WTC11 (cell line): ENCODE results near the gene SUN2.

Experiments
- CBFB ChIP-seq: sonication (generic); formaldehyde crosslinking; IDR thresholded peaks from 2 replicates; pipeline ENCODE4 v1.8.1; 2022; ENCODE audit warnings: mild to moderate bottlenecking, low read depth, missing genetic modification reagents
- FOXJ3 ChIP-seq: sonication (generic); formaldehyde crosslinking; IDR thresholded peaks from 2 replicates; pipeline ENCODE4 v1.9.0; 2021; ENCODE audit warnings: missing genetic modification reagents, mild to moderate bottlenecking, borderline replicate concordance
- FOXP1 ChIP-seq: sonication (generic); formaldehyde crosslinking; IDR thresholded peaks from 2 replicates; pipeline ENCODE4 v1.8.0; 2022; ENCODE audit warnings: missing genetic modification reagents, mild to moderate bottlenecking, moderate library complexity, borderline replicate concordance
- GABPB1 ChIP-seq: sonication (generic); formaldehyde crosslinking; IDR thresholded peaks from 2 replicates; pipeline ENCODE4 v1.8.1; 2023; ENCODE audit warnings: mild to moderate bottlenecking, missing genetic modification reagents
- GTF2I ChIP-seq: fragments of 250-450 bp; sonication (Bioruptor Pico); conservative IDR thresholded peaks from 2 replicates; pipeline ENCODE4 v1.4.0; 2021; ENCODE audit warnings: mild to moderate bottlenecking
- SP1 ChIP-seq: sonication (generic); formaldehyde crosslinking; conservative IDR thresholded peaks from 2 replicates; pipeline ENCODE4 v1.8.1; 2022; ENCODE audit warnings: missing genetic modification reagents
- TF ChIP-seq, protein P1 (sequence below): fragments of 200-600 bp; IDR thresholded peaks from 2 replicates; pipeline ENCODE4 v1.8.0; 2022; ENCODE audit warnings: antibody characterized with exemption
- TF ChIP-seq, protein P2 (sequence below): sonication (generic); formaldehyde crosslinking; IDR thresholded peaks from 2 replicates; pipeline ENCODE4 v1.8.0; 2022; ENCODE audit warnings: mild to moderate bottlenecking, missing genetic modification reagents
- TF ChIP-seq, protein P3 (sequence below): sonication (generic); formaldehyde crosslinking; IDR thresholded peaks from 2 replicates; pipeline ENCODE4 v1.8.1; 2023; ENCODE audit warnings: mild to moderate bottlenecking, missing genetic modification reagents, moderate library complexity

DNA sequence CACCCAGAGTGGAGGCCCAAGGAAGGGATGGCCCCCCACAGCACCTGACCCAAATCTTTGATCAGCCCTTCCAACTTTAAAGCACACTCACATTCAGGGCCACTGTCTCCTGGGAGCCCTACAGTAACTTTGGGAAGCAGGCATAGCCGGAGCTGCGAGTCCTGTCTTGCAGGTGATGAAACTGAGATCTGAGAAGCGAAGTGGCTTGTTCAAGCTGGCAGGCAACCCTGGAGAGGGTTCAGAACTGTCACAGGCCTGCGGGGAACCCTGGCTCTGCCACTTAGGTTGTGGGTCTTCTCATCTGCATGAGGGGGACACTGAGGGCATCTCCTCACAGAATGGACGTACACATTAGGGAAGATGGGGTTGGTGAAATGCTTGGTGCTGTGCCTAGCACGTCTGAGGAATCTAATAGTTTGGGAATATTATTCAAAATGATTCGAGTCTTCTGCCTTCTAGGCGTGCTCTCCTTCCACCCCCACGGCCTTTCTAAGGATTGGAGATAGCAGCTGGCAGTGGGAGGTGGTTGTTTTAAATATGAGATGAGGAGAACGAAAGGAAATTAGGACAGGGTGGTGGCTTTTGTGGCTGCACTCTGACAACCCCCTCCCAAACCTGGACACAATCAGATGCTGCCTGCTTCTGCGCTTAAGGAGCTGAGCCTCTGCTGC lies 18.8 kb upstream of the SUN2 start:
- TF ChIP-seq, protein P1, sequence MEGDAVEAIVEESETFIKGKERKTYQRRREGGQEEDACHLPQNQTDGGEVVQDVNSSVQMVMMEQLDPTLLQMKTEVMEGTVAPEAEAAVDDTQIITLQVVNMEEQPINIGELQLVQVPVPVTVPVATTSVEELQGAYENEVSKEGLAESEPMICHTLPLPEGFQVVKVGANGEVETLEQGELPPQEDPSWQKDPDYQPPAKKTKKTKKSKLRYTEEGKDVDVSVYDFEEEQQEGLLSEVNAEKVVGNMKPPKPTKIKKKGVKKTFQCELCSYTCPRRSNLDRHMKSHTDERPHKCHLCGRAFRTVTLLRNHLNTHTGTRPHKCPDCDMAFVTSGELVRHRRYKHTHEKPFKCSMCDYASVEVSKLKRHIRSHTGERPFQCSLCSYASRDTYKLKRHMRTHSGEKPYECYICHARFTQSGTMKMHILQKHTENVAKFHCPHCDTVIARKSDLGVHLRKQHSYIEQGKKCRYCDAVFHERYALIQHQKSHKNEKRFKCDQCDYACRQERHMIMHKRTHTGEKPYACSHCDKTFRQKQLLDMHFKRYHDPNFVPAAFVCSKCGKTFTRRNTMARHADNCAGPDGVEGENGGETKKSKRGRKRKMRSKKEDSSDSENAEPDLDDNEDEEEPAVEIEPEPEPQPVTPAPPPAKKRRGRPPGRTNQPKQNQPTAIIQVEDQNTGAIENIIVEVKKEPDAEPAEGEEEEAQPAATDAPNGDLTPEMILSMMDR = no peak
- no peak for TF ChIP-seq SP1 (CRISPR knock-in tag)
- no peak for TF ChIP-seq GTF2I (CRISPR knock-in tag)
- TF ChIP-seq GABPB1 (CRISPR knock-in tag) = no peak
- no peak for TF ChIP-seq FOXJ3 (CRISPR knock-in tag)
- no peak for TF ChIP-seq CBFB (CRISPR knock-in tag)
- TF ChIP-seq, protein P2, sequence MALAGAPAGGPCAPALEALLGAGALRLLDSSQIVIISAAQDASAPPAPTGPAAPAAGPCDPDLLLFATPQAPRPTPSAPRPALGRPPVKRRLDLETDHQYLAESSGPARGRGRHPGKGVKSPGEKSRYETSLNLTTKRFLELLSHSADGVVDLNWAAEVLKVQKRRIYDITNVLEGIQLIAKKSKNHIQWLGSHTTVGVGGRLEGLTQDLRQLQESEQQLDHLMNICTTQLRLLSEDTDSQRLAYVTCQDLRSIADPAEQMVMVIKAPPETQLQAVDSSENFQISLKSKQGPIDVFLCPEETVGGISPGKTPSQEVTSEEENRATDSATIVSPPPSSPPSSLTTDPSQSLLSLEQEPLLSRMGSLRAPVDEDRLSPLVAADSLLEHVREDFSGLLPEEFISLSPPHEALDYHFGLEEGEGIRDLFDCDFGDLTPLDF (CRISPR knock-in tag) = no peak
- no peak for TF ChIP-seq FOXP1 (CRISPR knock-in tag)
- TF ChIP-seq, protein P3, sequence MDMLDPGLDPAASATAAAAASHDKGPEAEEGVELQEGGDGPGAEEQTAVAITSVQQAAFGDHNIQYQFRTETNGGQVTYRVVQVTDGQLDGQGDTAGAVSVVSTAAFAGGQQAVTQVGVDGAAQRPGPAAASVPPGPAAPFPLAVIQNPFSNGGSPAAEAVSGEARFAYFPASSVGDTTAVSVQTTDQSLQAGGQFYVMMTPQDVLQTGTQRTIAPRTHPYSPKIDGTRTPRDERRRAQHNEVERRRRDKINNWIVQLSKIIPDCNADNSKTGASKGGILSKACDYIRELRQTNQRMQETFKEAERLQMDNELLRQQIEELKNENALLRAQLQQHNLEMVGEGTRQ (CRISPR knock-in tag) = no peak
